Esophagus squamous epithelium (tissue), 5 donors: ENCODE data around the gene GREM1. TPM values are rescaled to one million over a fixed set of nuclear protein-coding genes. Genes with fewer than 3 reads are reported as not detected.

Experiments
- DNase-seq: peaks from one replicate; lab custom pipeline; 2025; lab: John Stamatoyannopoulos, UW
- H3K27ac ChIP-seq, 4 donors: fragments of 200-600 bp; sonication (generic); one replicate each; pipeline ENCODE4 v1.5.1; 2016 to 2019; ENCODE audit warnings: mild to moderate bottlenecking in 1 of 4
- H3K27me3 ChIP-seq, 4 donors: fragments of 200-600 bp; sonication (generic); 1 replicate in 3 of 4; 2 replicates in 1 of 4; pipeline versions ENCODE4 v1.5.1 to v1.6.0; 2017 to 2021; ENCODE audit warnings: antibody characterized with exemption in 1 of 4
- H3K36me3 ChIP-seq, 3 donors: fragments of 200-600 bp; sonication (generic); one replicate each; pipeline ENCODE4 v1.5.1; 2016 to 2019
- H3K4me1 ChIP-seq, 3 donors: fragments of 200-600 bp; sonication (generic); one replicate each; pipeline ENCODE4 v1.5.1; 2017 to 2019
- H3K4me3 ChIP-seq, 4 donors: fragments of 200-600 bp; sonication (generic); 1 replicate in 3 of 4; 2 replicates in 1 of 4; pipeline ENCODE4 v1.5.1; 2016 to 2019; ENCODE audit warnings: mild to moderate bottlenecking in 2 of 4, moderate library complexity in 1 of 4
- H3K9me3 ChIP-seq, 3 donors: fragments of 200-600 bp; sonication (generic); one replicate each; pipeline ENCODE4 v1.5.1; 2016 to 2019
- POLR2A ChIP-seq, 4 donors: fragments of 450-650 bp; IDR thresholded peaks; one replicate each; pipeline ENCODE4 v1.6.1; 2017; ENCODE audit warnings: antibody characterized with exemption in 4 of 4, mild to moderate bottlenecking in 4 of 4, moderate library complexity in 3 of 4
- WGBS, 2 donors: methylation state at CpG; one replicate each; pipeline ENCODE4 v1.1.5; 2018; 5-methylcytosine and 5-hydroxymethylcytosine counted together
- intact Hi-C: fragments of 100-400 bp; cut with DNase I; formaldehyde crosslinking; loops from one replicate; pipeline ENCODE4 v1.15.0; 2022
- total RNA-seq, 4 donors: library from RNA; depleted of rRNA; stranded (reverse); fragments of >200 nt; gene quantifications; one replicate each; pipeline ENCODE4 v1.1.0, GENCODE V29; 2016
- TF ChIP-seq, protein P1 (sequence below), 6 experiments: fragments of 450-650 bp in 4 of 6; fragments of 200-600 bp in 2 of 6; sonication (generic) in 2 of 6; IDR thresholded peaks; one replicate each; pipeline ENCODE4 v1.5.1; 2016 to 2019; ENCODE audit warnings: antibody characterized with exemption in 6 of 6, mild to moderate bottlenecking in 4 of 6, moderate library complexity in 4 of 6
- donor health status: DM: yes; HTN: yes; CAD: no.

The GREM1 gene
- total RNA-seq, 4 donors from 2014 or later = 0.30 to 11.6 (median 6.4) TPM

DNA sequence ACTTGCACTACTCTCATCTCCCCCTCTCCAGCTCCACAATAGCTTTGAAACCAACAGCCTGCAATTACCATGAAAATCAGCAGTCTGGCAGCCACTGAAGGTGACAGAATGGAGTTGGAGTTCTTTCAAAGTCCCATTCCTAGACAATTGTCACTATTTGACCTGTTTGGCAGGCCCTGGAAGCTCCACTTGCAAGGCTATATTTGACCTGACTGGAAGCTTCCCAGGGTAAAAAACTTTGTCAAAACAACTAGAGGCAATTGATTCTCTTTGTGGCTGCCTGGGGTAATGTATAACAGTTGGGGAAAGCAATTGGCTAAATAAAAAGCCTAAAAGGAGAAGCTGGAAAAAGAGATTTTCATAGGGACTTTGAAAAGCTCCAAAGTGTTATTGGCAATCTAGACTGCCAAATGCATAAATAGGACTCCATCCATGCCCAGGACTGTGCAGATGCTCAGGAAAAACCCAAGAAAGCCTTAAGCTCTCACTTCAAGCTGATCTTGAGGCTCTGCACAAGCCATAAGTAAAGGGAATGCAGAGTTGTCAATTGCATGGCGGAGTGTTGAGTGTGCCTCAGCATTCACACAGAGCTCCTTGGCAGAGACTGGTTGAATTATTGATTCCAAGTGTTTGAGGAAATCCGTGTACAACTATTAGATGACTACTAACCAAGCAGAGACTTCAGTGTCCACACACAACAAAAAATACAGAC, 18.3 kb downstream of the GREM1 start:
- 73 to 80% methylated on average over 2 of the region's 2 CpGs for WGBS, 2 donors
- TF ChIP-seq, protein P1, sequence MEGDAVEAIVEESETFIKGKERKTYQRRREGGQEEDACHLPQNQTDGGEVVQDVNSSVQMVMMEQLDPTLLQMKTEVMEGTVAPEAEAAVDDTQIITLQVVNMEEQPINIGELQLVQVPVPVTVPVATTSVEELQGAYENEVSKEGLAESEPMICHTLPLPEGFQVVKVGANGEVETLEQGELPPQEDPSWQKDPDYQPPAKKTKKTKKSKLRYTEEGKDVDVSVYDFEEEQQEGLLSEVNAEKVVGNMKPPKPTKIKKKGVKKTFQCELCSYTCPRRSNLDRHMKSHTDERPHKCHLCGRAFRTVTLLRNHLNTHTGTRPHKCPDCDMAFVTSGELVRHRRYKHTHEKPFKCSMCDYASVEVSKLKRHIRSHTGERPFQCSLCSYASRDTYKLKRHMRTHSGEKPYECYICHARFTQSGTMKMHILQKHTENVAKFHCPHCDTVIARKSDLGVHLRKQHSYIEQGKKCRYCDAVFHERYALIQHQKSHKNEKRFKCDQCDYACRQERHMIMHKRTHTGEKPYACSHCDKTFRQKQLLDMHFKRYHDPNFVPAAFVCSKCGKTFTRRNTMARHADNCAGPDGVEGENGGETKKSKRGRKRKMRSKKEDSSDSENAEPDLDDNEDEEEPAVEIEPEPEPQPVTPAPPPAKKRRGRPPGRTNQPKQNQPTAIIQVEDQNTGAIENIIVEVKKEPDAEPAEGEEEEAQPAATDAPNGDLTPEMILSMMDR (IDR thresholded peaks at IDR 0.05) = no peak
- no peak for TF ChIP-seq POLR2A (IDR thresholded peaks at IDR 0.05)
- no peak for DNase-seq
- Histone ChIP-seq H3K4me3 (no peak overlapping the region), H3K27ac (no peak overlapping the region), H3K9me3 (no peaks in the 10 kb centered on the region), H3K27me3 (peaks cover 0 to 11% (median 0%) of the 10 kb centered on the region in 4 donors), H3K4me1 (peaks cover 0 to under 1% (median 0%) of the 10 kb centered on the region in 3 donors), H3K36me3 (no peaks in the 10 kb centered on the region)
- intact Hi-C loops = no loop called here

DNA sequence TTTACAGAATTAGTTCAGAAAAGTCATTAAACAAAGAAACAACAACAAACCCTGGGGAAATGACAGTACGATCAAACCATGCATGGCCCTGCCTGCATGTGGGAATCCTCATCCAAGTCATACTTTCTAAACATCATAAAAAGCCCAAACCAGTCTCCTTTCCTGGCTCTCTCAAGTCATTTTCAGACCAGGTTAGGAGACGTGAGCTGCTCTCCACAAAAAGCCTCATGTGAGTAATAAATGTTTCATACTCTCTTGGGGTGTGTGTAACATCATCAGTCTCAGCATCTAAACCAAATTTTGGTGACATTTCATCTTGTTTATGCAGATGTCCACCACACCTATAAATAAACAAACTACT, 18.9 kb downstream of the GREM1 start:
- H3K9me3 ChIP-seq = no peaks in the 10 kb centered on the region
- WGBS, 2 donors = 65 to 73% methylated on average over 2 of the region's 2 CpGs

DNA sequence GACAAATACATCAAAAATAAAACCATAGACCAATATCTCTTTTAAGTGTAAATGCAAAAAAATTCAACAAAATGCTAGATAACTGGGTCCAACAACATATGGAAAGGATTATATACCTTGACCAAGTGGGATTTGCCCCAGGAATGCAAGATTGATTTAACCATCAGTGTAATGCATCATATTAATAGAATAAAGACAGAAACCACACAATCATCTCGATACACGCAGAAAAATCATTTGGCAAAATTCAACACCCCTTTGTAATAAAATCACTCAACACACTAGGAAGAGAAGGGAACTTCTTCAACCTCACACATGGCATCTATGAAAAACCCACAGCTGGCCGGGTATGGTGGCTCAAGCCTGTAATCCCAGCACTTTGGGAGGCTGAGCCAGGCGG, 19.5 kb downstream of the GREM1 start:
- TF ChIP-seq, protein P1 (IDR thresholded peaks at IDR 0.05) = no peak
- TF ChIP-seq POLR2A (IDR thresholded peaks at IDR 0.05) = no peak

More for the DNA sequence above, 18.9 kb downstream of the GREM1 start:
- TF ChIP-seq, protein P1 (IDR thresholded peaks at IDR 0.05) = no peak
- TF ChIP-seq POLR2A (IDR thresholded peaks at IDR 0.05) = no peak
- no peak overlapping the region for H3K27ac ChIP-seq
- intact Hi-C loops = no loop called here
- DNase-seq = no peak
- no peaks in the 10 kb centered on the region for H3K36me3 ChIP-seq
- H3K4me3 ChIP-seq = no peak overlapping the region
- H3K4me1 ChIP-seq = no peaks in the 10 kb centered on the region
- H3K27me3 ChIP-seq = peaks cover 0 to 6% (median 0%) of the 10 kb centered on the region in 4 donors

DNA sequence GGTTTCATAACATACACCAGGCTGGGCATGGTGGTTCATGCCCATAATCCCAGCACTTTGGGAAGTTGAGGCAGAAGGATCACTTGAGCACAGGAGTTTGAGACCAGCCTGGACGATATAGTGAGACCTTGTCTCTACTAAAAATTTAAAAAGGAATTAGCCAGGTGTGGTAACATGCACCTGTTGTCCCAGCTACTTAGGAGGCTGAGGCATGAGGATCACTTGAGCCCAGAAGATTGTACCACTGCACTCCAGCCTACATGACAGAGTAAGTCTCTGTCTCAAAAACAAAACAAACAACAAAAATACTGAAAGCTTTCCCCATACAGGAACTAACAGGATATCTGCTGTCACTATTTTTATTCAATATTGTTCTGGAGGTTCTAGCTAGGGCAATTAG, 20.9 kb downstream of the GREM1 start:
- no peak overlapping the region for H3K27ac ChIP-seq
- no peak overlapping the region for H3K4me3 ChIP-seq
- no peak for DNase-seq
- TF ChIP-seq, protein P1 (IDR thresholded peaks at IDR 0.05) = no peak
- no peak for TF ChIP-seq POLR2A (IDR thresholded peaks at IDR 0.05)
- H3K4me1 ChIP-seq = no peaks in the 10 kb centered on the region
- H3K36me3 ChIP-seq = no peaks in the 10 kb centered on the region
- WGBS, 2 donors = 75 to 92% methylated on average over 1 of the region's 1 CpG
- no peaks in the 10 kb centered on the region for H3K9me3 ChIP-seq
- intact Hi-C loops = no loop called here
- no peaks in the 10 kb centered on the region for H3K27me3 ChIP-seq

More for the DNA sequence above, 19.5 kb downstream of the GREM1 start:
- DNase-seq = no peak
- H3K27ac ChIP-seq = no peak overlapping the region
- H3K9me3 ChIP-seq = no peaks in the 10 kb centered on the region
- H3K4me3 ChIP-seq = no peak overlapping the region
- 85 to 87% methylated on average over 4 of the region's 4 CpGs for WGBS, 2 donors
- H3K36me3 ChIP-seq = no peaks in the 10 kb centered on the region
- H3K27me3 ChIP-seq = no peaks in the 10 kb centered on the region
- intact Hi-C loops = no loop called here
- H3K4me1 ChIP-seq = no peaks in the 10 kb centered on the region

DNA sequence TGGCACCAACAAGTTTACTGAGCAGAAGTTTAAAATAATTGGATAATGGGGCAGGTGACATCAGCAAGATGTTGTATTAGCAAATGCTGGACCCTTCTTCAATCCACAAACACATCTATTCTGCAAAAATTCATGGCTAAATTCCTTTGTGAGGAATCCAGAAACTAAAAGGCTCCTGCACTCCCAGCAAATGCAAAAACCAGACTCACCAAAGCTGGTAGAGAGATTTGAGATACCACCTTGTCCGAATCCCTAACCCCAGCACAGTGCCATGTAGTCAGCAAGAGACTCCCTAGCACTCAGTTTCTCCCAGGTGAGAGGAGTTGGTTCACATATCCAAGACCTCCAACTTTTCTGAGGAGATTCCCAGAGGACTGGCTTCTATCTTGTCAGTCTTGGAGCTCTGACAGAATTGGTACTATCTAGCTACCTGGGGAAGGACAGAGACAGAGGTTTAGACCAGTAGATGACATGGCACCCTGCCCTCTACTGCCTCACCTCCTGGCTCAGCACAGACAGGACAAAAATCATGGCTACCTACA, 21.8 kb downstream of the GREM1 start:
- no peak for DNase-seq
- Histone ChIP-seq H3K27ac (no peak overlapping the region), H3K9me3 (no peaks in the 10 kb centered on the region), H3K27me3 (no peaks in the 10 kb centered on the region), H3K4me1 (no peaks in the 10 kb centered on the region), H3K4me3 (no peak overlapping the region), H3K36me3 (no peaks in the 10 kb centered on the region)
- TF ChIP-seq, protein P1 (IDR thresholded peaks at IDR 0.05) = no peak
- TF ChIP-seq POLR2A (IDR thresholded peaks at IDR 0.05) = no peak
- intact Hi-C loops = no loop called here
- 57 to 83% methylated on average over 1 of the region's 1 CpG for WGBS, 2 donors
